ENCODE measurements around the gene EVI5L. TPM values are rescaled to one million over a fixed set of nuclear protein-coding genes. Genes with fewer than 3 reads are reported as not detected.

EVI5L gene
- total and polyA plus RNA-seq, 2 of the 4 experiments (the other 2 are of a cell fraction): 12.7 to 14.6 TPM

GRCh38 chr19:7855426-7856108 lies 25.5 kb downstream of the EVI5L start:
- no peak overlapping the region for H2AFZ ChIP-seq (replicated peaks; ENCODE audit: low read length, poor library complexity)
- ChIA-PET POLR2A (ENCODE audit: unreplicated experiment) (no interaction called here), CTCF (no interaction called here)
- peaks cover 6% of the 10 kb centered on the region for H4K20me1 ChIP-seq (ENCODE audit: insufficient read depth, low read length)
- H3K27me3 ChIP-seq (ENCODE audit: control insufficient read depth, insufficient read depth, low read length): no peaks in the 10 kb centered on the region
- no peak overlapping the region for H3K14ac ChIP-seq (replicated peaks; ENCODE audit: low read depth, low read length)
- H3K36me3 ChIP-seq (ENCODE audit: control insufficient read depth, insufficient read depth, low read length): peaks cover 2% of the 10 kb centered on the region; the same call in 1 of the 2 replicates
- BruUV-seq (replicated peaks): no TSS peak
- no peak overlapping the region for H3K4ac ChIP-seq (ENCODE audit: low read depth, low read length)
- ATAC-seq (ENCODE audit: low read depth) (no peak), DNase-seq (no peak)
- H2AK5ac ChIP-seq (ENCODE audit: low read depth, low read length): no peak overlapping the region
- dilution Hi-C loops (cut with HindIII; ENCODE audit: low sequenced_read_pairs, unreplicated experiment) (no loop called here), intact Hi-C loops (cut with micrococcal nuclease) (no loop called here), in situ Hi-C loops (cut with MboI; ENCODE audit: low sequenced_read_pairs) (no loop called here)
- peaks cover 1% of the 10 kb centered on the region; the same call in 1 of the 2 replicates for H3K4me1 ChIP-seq (ENCODE audit: control insufficient read depth, insufficient read depth, low read length)
- no peaks in the 10 kb centered on the region for H3K9me3 ChIP-seq (ENCODE audit: control insufficient read depth, insufficient read depth, low read length)
- no peak overlapping the region for H4K91ac ChIP-seq (ENCODE audit: insufficient read depth, low read depth, low read length)
- no peak overlapping the region for H2BK20ac ChIP-seq (ENCODE audit: low read depth, low read length)
- no peak overlapping the region for H2BK120ac ChIP-seq (ENCODE audit: low read depth, low read length)
- H3K79me1 ChIP-seq (ENCODE audit: low read depth in 1 of 2, low read length in 2 of 2): no peaks in the 10 kb centered on the region
- H2BK15ac ChIP-seq (ENCODE audit: low read depth, low read length): no peak overlapping the region
- no peak overlapping the region for H3K56ac ChIP-seq (ENCODE audit: extremely low read depth, insufficient read depth, low read length)
- H2BK5ac ChIP-seq (ENCODE audit: low read depth, low read length, poor library complexity, severe bottlenecking): no peak overlapping the region
- no peak overlapping the region for H3K27ac ChIP-seq (ENCODE audit: insufficient read depth, low read length)
- H4K5ac ChIP-seq (ENCODE audit: low read depth, low read length): no peak overlapping the region
- no peak overlapping the region for H3K4me3 ChIP-seq (ENCODE audit: insufficient read depth, low read depth, low read length)
- H2AK9ac ChIP-seq (replicated peaks; ENCODE audit: low read depth, low read length, poor library complexity): peak overlapping the region; percentile 16
- no peak overlapping the region for H3K4me2 ChIP-seq (ENCODE audit: low read depth, low read length)
- no peak overlapping the region for H4K8ac ChIP-seq (ENCODE audit: low read depth in 2 of 2, low read length in 2 of 2)
- H3K9me1 ChIP-seq (ENCODE audit: insufficient read depth, low read length): no peaks in the 10 kb centered on the region
- 92% methylated on average over 8 of the region's 26 CpGs; no CpG with 5 or more reads in 1 of the 2 experiments for WGBS, 2 experiments (ENCODE audit: extremely low coverage in 2 of 2, insufficient read length in 1 of 2)
- no peak overlapping the region for H3K23ac ChIP-seq (ENCODE audit: low read depth, low read length)
- H3K9ac ChIP-seq (ENCODE audit: low read depth, low read length): no peak overlapping the region
- TF ChIP-seq CEBPB (IDR thresholded peaks at IDR 0.05; ENCODE audit: low read depth, low read length) (no peak), RCOR1 (IDR thresholded peaks at IDR 0.05; ENCODE audit: insufficient replicate concordance, low read length) (no peak), NFE2L2 (IDR thresholded peaks at IDR 0.05; ENCODE audit: low read depth, low read length) (no peak), RAD21 (IDR thresholded peaks at IDR 0.05; ENCODE audit: low read length) (no peak), POLR2A (IDR thresholded peaks at IDR 0.05; ENCODE audit: low read depth, low read length) (no peak), SMC3 (IDR thresholded peaks at IDR 0.05; ENCODE audit: low read depth, low read length) (no peak)
- no peak overlapping the region for H3K18ac ChIP-seq (ENCODE audit: low read depth, low read length)
